ENCODE measurements around the gene ATP8B4.
A peak's percentile ranks its signal among the peaks of the same experiment; 100 is the strongest.

ATP8B4 gene

GRCh38 chr15:50061503-50061902 is 57.5 kb downstream of the ATP8B4 start:
- no peak overlapping the region for H3K4me3 ChIP-seq (ENCODE audit: low read depth, low read length)
- TF ChIP-seq MAX (IDR thresholded peaks at IDR 0.05; ENCODE audit: low read depth, low read length) (no peak), MYC (IDR thresholded peaks at IDR 0.05; ENCODE audit: low read depth, low read length) (no peak), CTCF (IDR thresholded peaks at IDR 0.05; ENCODE audit: low read depth, low read length) (no peak), POLR2A (IDR thresholded peaks at IDR 0.05; ENCODE audit: extremely low read depth, insufficient read length) (no peak)

GRCh38 chr15:50059883-50060282 is 59.1 kb downstream of the ATP8B4 start:
- H3K4me3 ChIP-seq (ENCODE audit: low read depth, low read length): no peak overlapping the region
- TF ChIP-seq CTCF (IDR thresholded peaks at IDR 0.05; ENCODE audit: low read depth, low read length) (no peak), MYC (IDR thresholded peaks at IDR 0.05; ENCODE audit: low read depth, low read length) (no peak), POLR2A (IDR thresholded peaks at IDR 0.05; ENCODE audit: extremely low read depth, insufficient read length) (no peak), MAX (IDR thresholded peaks at IDR 0.05; ENCODE audit: low read depth, low read length) (no peak)
- no peak for DNase-seq (ENCODE audit: low read depth)

More at GRCh38 chr15:50061503-50061902, 57.5 kb downstream of the ATP8B4 start:
- DNase-seq (ENCODE audit: low read depth): no peak

GRCh38 chr15:50059203-50059772 is 59.7 kb downstream of the ATP8B4 start:
- DNase-seq (ENCODE audit: low read depth): no peak
- TF ChIP-seq POLR2A (IDR thresholded peaks at IDR 0.05; ENCODE audit: extremely low read depth, insufficient read length) (no peak), CTCF (IDR thresholded peaks at IDR 0.05; ENCODE audit: low read depth, low read length) (no peak), MYC (IDR thresholded peaks at IDR 0.05; ENCODE audit: low read depth, low read length) (no peak), MAX (IDR thresholded peaks at IDR 0.05; ENCODE audit: low read depth, low read length) (no peak)
- no peak overlapping the region for H3K4me3 ChIP-seq (ENCODE audit: low read depth, low read length)

GRCh38 chr15:50057905-50058639 is 61.0 kb downstream of the ATP8B4 start:
- TF ChIP-seq MAX (IDR thresholded peaks at IDR 0.05; ENCODE audit: low read depth, low read length): no peak
- no peak for DNase-seq (ENCODE audit: low read depth)
- no peak overlapping the region for H3K4me3 ChIP-seq (ENCODE audit: low read depth, low read length)

GRCh38 chr15:50057196-50057595 is 61.8 kb downstream of the ATP8B4 start:
- no peak for TF ChIP-seq MAX (IDR thresholded peaks at IDR 0.05; ENCODE audit: low read depth, low read length)
- no peak for TF ChIP-seq POLR2A (IDR thresholded peaks at IDR 0.05; ENCODE audit: extremely low read depth, insufficient read length)
- DNase-seq (ENCODE audit: low read depth): peak; percentile 47
- H3K4me3 ChIP-seq (ENCODE audit: low read depth, low read length): no peak overlapping the region

GRCh38 chr15:50055750-50056157 is 63.3 kb downstream of the ATP8B4 start:
- TF ChIP-seq MAX (IDR thresholded peaks at IDR 0.05; ENCODE audit: low read depth, low read length): no peak
- no peak for TF ChIP-seq CTCF (IDR thresholded peaks at IDR 0.05; ENCODE audit: low read depth, low read length)
- TF ChIP-seq POLR2A (IDR thresholded peaks at IDR 0.05; ENCODE audit: extremely low read depth, insufficient read length): no peak
- TF ChIP-seq MYC (IDR thresholded peaks at IDR 0.05; ENCODE audit: low read depth, low read length): no peak
- DNase-seq (ENCODE audit: low read depth): peak; percentile 82
- H3K4me3 ChIP-seq (ENCODE audit: low read depth, low read length): peak overlapping the region; percentile 55

Data from NB4 (cell line).